Effector memory CD8-positive, alpha-beta T cell (primary cell): ENCODE results near the gene SMC6.

Experiments used
- ATAC-seq: fragments of 150-1000 bp; cut with Tn5 transposase; replicated peaks from 2 replicates; pipeline ENCODE4 v1.10.0; 2021; ENCODE audit warnings: mild to moderate bottlenecking, moderate library complexity
- DNase-seq, 3 experiments: peaks; one replicate each; pipeline ENCODE4 v3.0.0; 2021
- H3K27ac Mint-ChIP-seq, 2 donors: one replicate each; pipeline ENCODE4 v1.8.0; 2022; ENCODE audit warnings: mild to moderate bottlenecking in 2 of 2, mixed read lengths in 2 of 2, moderate library complexity in 2 of 2
- H3K27me3 Mint-ChIP-seq, 2 donors: one replicate each; pipeline ENCODE4 v1.8.0; 2022; ENCODE audit warnings: mixed read lengths in 2 of 2
- H3K36me3 Mint-ChIP-seq: one replicate; pipeline ENCODE4 v1.8.0; 2022; ENCODE audit warnings: mild to moderate bottlenecking, moderate library complexity, mixed read lengths; ENCODE audit not compliant: insufficient read depth
- H3K4me1 Mint-ChIP-seq, 2 donors: one replicate each; pipeline ENCODE4 v1.8.0; 2022; ENCODE audit warnings: low read depth in 2 of 2, mixed read lengths in 2 of 2
- H3K4me3 Mint-ChIP-seq, 2 donors: one replicate each; pipeline ENCODE4 v1.8.0; 2022; ENCODE audit warnings: mild to moderate bottlenecking in 2 of 2, mixed read lengths in 2 of 2, moderate library complexity in 2 of 2
- H3K9me3 Mint-ChIP-seq, 2 donors: one replicate each; pipeline ENCODE4 v1.8.0; 2022; ENCODE audit warnings: mixed read lengths in 2 of 2
- total RNA-seq, 9 experiments: gene quantifications; one replicate each; lab custom pipeline; 2026; lab: John Stamatoyannopoulos, UW

SMC6 gene
- total RNA-seq = 42.3 to 77.4 (median 72.4) reads per million in 9 experiments

GRCh38 chr2:17753803-17754663 is at the start of gene SMC6, which contains the start of gene GEN1:
SMC6 (minus strand) TSS chr2:17753810; CDS start chr2:17745946, 7,864 bp downstream.
GEN1 (plus strand) TSS chr2:17754138; CDS start chr2:17759944, 5,806 bp downstream.
- ATAC-seq (peak; percentile 80), DNase-seq (peak; percentile 86 to 89 (median 89))
- Mint-ChIP-seq H3K4me1 (peaks cover 21 to 24% of the 10 kb centered on the region in 2 donors), H3K27ac (peak within 1 kb of the TSS; percentile 96 to 97), H3K4me3 (peak within 1 kb of the TSS; percentile 93 to 94), H3K27me3 (no peaks in the 10 kb centered on the region), H3K36me3 (peaks cover 7% of the 10 kb centered on the region), H3K9me3 (no peaks in the 10 kb centered on the region)

- ATAC-seq (no peak), DNase-seq (no peak)
- no peaks in the 10 kb centered on the region for H3K4me1 Mint-ChIP-seq
- peaks cover 36 to 74% of the 10 kb centered on the region in 2 donors for H3K27me3 Mint-ChIP-seq
- H3K36me3 Mint-ChIP-seq = no peaks in the 10 kb centered on the region
- no peak overlapping the region for H3K4me3 Mint-ChIP-seq
- no peak overlapping the region for H3K27ac Mint-ChIP-seq
- no peaks in the 10 kb centered on the region for H3K9me3 Mint-ChIP-seq
Observed at GRCh38 chr2:17800693-17801458, 47.3 kb upstream of the SMC6 start.

- Mint-ChIP-seq H3K4me3 (no peak overlapping the region), H3K4me1 (no peaks in the 10 kb centered on the region), H3K27me3 (peaks cover 35 to 74% of the 10 kb centered on the region in 2 donors), H3K27ac (no peak overlapping the region), H3K9me3 (no peaks in the 10 kb centered on the region), H3K36me3 (no peaks in the 10 kb centered on the region)
- DNase-seq (no peak), ATAC-seq (no peak)
Observed at GRCh38 chr2:17800219-17800618, 46.6 kb upstream of the SMC6 start.

GRCh38 chr2:17799301-17800120 is 45.9 kb upstream of the SMC6 start:
- Mint-ChIP-seq H3K27ac (no peak overlapping the region), H3K27me3 (peaks cover 39 to 74% of the 10 kb centered on the region in 2 donors), H3K36me3 (no peaks in the 10 kb centered on the region), H3K4me1 (no peaks in the 10 kb centered on the region), H3K9me3 (no peaks in the 10 kb centered on the region), H3K4me3 (no peak overlapping the region)
- DNase-seq (no peak), ATAC-seq (no peak)

- no peak for DNase-seq
- Mint-ChIP-seq H3K4me1 (no peaks in the 10 kb centered on the region), H3K9me3 (no peaks in the 10 kb centered on the region), H3K4me3 (no peak overlapping the region), H3K27ac (no peak overlapping the region), H3K36me3 (no peaks in the 10 kb centered on the region), H3K27me3 (peaks cover 49 to 79% of the 10 kb centered on the region in 2 donors)
- no peak for ATAC-seq
Observed at GRCh38 chr2:17798338-17798737, 44.7 kb upstream of the SMC6 start.

GRCh38 chr2:17795309-17795708 is 41.7 kb upstream of the SMC6 start:
- H3K4me3 Mint-ChIP-seq = no peak overlapping the region
- H3K27me3 Mint-ChIP-seq = peaks cover 65 to 87% of the 10 kb centered on the region in 2 donors
- H3K9me3 Mint-ChIP-seq = no peaks in the 10 kb centered on the region
- ATAC-seq = no peak
- no peak overlapping the region for H3K27ac Mint-ChIP-seq
- no peaks in the 10 kb centered on the region for H3K4me1 Mint-ChIP-seq
- H3K36me3 Mint-ChIP-seq = no peaks in the 10 kb centered on the region
- no peak for DNase-seq

- no peaks in the 10 kb centered on the region for H3K36me3 Mint-ChIP-seq
- no peak for ATAC-seq
- no peak overlapping the region for H3K27ac Mint-ChIP-seq
- H3K27me3 Mint-ChIP-seq = peaks cover 57 to 72% of the 10 kb centered on the region in 2 donors
- H3K4me3 Mint-ChIP-seq = no peak overlapping the region
- no peak for DNase-seq
- H3K9me3 Mint-ChIP-seq = no peaks in the 10 kb centered on the region
- no peaks in the 10 kb centered on the region for H3K4me1 Mint-ChIP-seq
Observed at GRCh38 chr2:17793803-17794354, 40.3 kb upstream of the SMC6 start.

GRCh38 chr2:17793296-17793695 is 39.7 kb upstream of the SMC6 start:
- ATAC-seq = no peak

GRCh38 chr2:17792515-17792914 is 38.9 kb upstream of the SMC6 start:
- Mint-ChIP-seq H3K27me3 (peaks cover 56 to 66% of the 10 kb centered on the region in 2 donors), H3K9me3 (no peaks in the 10 kb centered on the region), H3K4me1 (no peaks in the 10 kb centered on the region), H3K4me3 (no peak overlapping the region), H3K27ac (no peak overlapping the region), H3K36me3 (no peaks in the 10 kb centered on the region)
- ATAC-seq = no peak
- no peak for DNase-seq

More at GRCh38 chr2:17793296-17793695, 39.7 kb upstream of the SMC6 start:
- no peaks in the 10 kb centered on the region for H3K9me3 Mint-ChIP-seq
- H3K4me3 Mint-ChIP-seq = no peak overlapping the region
- H3K4me1 Mint-ChIP-seq = no peaks in the 10 kb centered on the region
- H3K36me3 Mint-ChIP-seq = no peaks in the 10 kb centered on the region
- H3K27ac Mint-ChIP-seq = no peak overlapping the region
- peaks cover 56 to 72% of the 10 kb centered on the region in 2 donors for H3K27me3 Mint-ChIP-seq
- no peak for DNase-seq

- no peak for ATAC-seq
- no peaks in the 10 kb centered on the region for H3K36me3 Mint-ChIP-seq
- no peak for DNase-seq
- H3K9me3 Mint-ChIP-seq = no peaks in the 10 kb centered on the region
- no peaks in the 10 kb centered on the region for H3K4me1 Mint-ChIP-seq
- no peak overlapping the region for H3K27ac Mint-ChIP-seq
- H3K27me3 Mint-ChIP-seq = peaks cover 55 to 60% of the 10 kb centered on the region in 2 donors
- no peak overlapping the region for H3K4me3 Mint-ChIP-seq
Observed at GRCh38 chr2:17791817-17792130, 38.2 kb upstream of the SMC6 start.

- Mint-ChIP-seq H3K27me3 (peaks cover 50 to 55% of the 10 kb centered on the region in 2 donors), H3K4me3 (no peak overlapping the region), H3K36me3 (no peaks in the 10 kb centered on the region), H3K4me1 (no peaks in the 10 kb centered on the region), H3K27ac (no peak overlapping the region), H3K9me3 (no peaks in the 10 kb centered on the region)
- ATAC-seq = no peak
- DNase-seq = no peak
Observed at GRCh38 chr2:17791121-17791816, 37.7 kb upstream of the SMC6 start.

GRCh38 chr2:17790536-17790935 is 36.9 kb upstream of the SMC6 start:
- peaks cover 47 to 49% of the 10 kb centered on the region in 2 donors for H3K27me3 Mint-ChIP-seq
- no peak overlapping the region for H3K27ac Mint-ChIP-seq
- no peak for ATAC-seq
- no peaks in the 10 kb centered on the region for H3K4me1 Mint-ChIP-seq
- H3K4me3 Mint-ChIP-seq = no peak overlapping the region
- H3K9me3 Mint-ChIP-seq = no peaks in the 10 kb centered on the region
- no peaks in the 10 kb centered on the region for H3K36me3 Mint-ChIP-seq
- DNase-seq = no peak
